HG03175 (cell line): ENCODE data around the gene TIGD2.

Source experiments
- ATAC-seq: cut with Tn5 transposase; IDR thresholded peaks from one replicate; pipeline ENCODE4 v1.9.1; 2021; ENCODE audit warnings: mild to moderate bottlenecking, moderate library complexity; ENCODE audit not compliant: unreplicated experiment

The TIGD2 gene

GRCh38 chr4:89110986-89111832 is at the start of gene TIGD2:
Gene TIGD2 (plus strand): TSS chr4:89111533. CDS start chr4:89112975, 1,442 bp downstream.
- peak; percentile 92 for ATAC-seq

GRCh38 chr4:89064848-89065247 is 46.5 kb upstream of the TIGD2 start:
- ATAC-seq = no peak

- ATAC-seq = no peak
Observed at GRCh38 chr4:89067417-89067816, 43.9 kb upstream of the TIGD2 start.

GRCh38 chr4:89069481-89069880 is 41.9 kb upstream of the TIGD2 start:
- ATAC-seq = peak; percentile 81

GRCh38 chr4:89070041-89070440 is 41.3 kb upstream of the TIGD2 start:
- peak; percentile 53 for ATAC-seq

GRCh38 chr4:89071311-89071710 is 40.0 kb upstream of the TIGD2 start:
- no peak for ATAC-seq

- ATAC-seq = no peak
Observed at GRCh38 chr4:89072921-89073320, 38.4 kb upstream of the TIGD2 start.

- ATAC-seq = no peak
Observed at GRCh38 chr4:89077761-89078160, 33.6 kb upstream of the TIGD2 start.

GRCh38 chr4:89078300-89078699 is 33.0 kb upstream of the TIGD2 start:
- no peak for ATAC-seq

GRCh38 chr4:89099034-89099433 is 12.3 kb upstream of the TIGD2 start:
- ATAC-seq = no peak

GRCh38 chr4:89099471-89099870 is 11.9 kb upstream of the TIGD2 start:
- ATAC-seq = no peak

- ATAC-seq = peak; percentile 2
Observed at GRCh38 chr4:89100853-89101252, 10.5 kb upstream of the TIGD2 start.

- peak; percentile 93 for ATAC-seq
Observed at GRCh38 chr4:89101256-89102161, 9.8 kb upstream of the TIGD2 start.

- ATAC-seq = no peak
Observed at GRCh38 chr4:89105726-89106125, 5.6 kb upstream of the TIGD2 start.

- ATAC-seq = no peak
Observed at GRCh38 chr4:89108091-89108490, 3.2 kb upstream of the TIGD2 start.

- ATAC-seq = no peak
Observed at GRCh38 chr4:89109841-89110540, 1.3 kb upstream of the TIGD2 start.

- ATAC-seq = no peak
Observed at GRCh38 chr4:89110541-89110985, 770 bp upstream of the TIGD2 start.

GRCh38 chr4:89111833-89112563 is 665 bp downstream of the TIGD2 start:
- ATAC-seq = no peak

- no peak for ATAC-seq
Observed at GRCh38 chr4:89113415-89113814, 2.1 kb downstream of the TIGD2 start.

- no peak for ATAC-seq
Observed at GRCh38 chr4:89114100-89114499, 2.8 kb downstream of the TIGD2 start.
